WERI-Rb-1 (cell line): ENCODE data around the gene GSE1.

Source experiments
- DNase-seq: peaks from one replicate; pipeline ENCODE4 v3.0.0-alpha.2; 2020
- H3K27ac ChIP-seq: fragments of 250-450 bp; sonication (Bioruptor Pico); 2 replicates; pipeline ENCODE4 v1.5.1; 2020; ENCODE audit warnings: mild to moderate bottlenecking, moderate library complexity
- H3K27me3 ChIP-seq: fragments of 250-450 bp; sonication (Bioruptor Pico); 2 replicates; pipeline ENCODE4 v1.5.1; 2021; ENCODE audit warnings: mild to moderate bottlenecking, low read depth, moderate library complexity; ENCODE audit not compliant: insufficient read depth, severe bottlenecking
- H3K36me3 ChIP-seq: fragments of 250-450 bp; sonication (Bioruptor Pico); 2 replicates; pipeline ENCODE4 v1.5.1; 2020; ENCODE audit warnings: mild to moderate bottlenecking, moderate library complexity
- H3K4me3 ChIP-seq: 2 replicates; pipeline ENCODE4 v1.5.1; 2011; ENCODE audit warnings: low read depth, mild to moderate bottlenecking, control low read depth, low read length
- H3K9me3 ChIP-seq: fragments of 250-450 bp; sonication (Bioruptor Pico); 2 replicates; pipeline ENCODE4 v1.5.1; 2021; ENCODE audit warnings: mild to moderate bottlenecking, moderate library complexity; ENCODE audit not compliant: severe bottlenecking
- TF ChIP-seq, protein P1 (sequence below): IDR thresholded peaks from 2 replicates; pipeline ENCODE4 v1.5.1; 2011; ENCODE audit warnings: low read depth, mild to moderate bottlenecking, control low read depth, inconsistent platforms, low read length

Gene GSE1

DNA sequence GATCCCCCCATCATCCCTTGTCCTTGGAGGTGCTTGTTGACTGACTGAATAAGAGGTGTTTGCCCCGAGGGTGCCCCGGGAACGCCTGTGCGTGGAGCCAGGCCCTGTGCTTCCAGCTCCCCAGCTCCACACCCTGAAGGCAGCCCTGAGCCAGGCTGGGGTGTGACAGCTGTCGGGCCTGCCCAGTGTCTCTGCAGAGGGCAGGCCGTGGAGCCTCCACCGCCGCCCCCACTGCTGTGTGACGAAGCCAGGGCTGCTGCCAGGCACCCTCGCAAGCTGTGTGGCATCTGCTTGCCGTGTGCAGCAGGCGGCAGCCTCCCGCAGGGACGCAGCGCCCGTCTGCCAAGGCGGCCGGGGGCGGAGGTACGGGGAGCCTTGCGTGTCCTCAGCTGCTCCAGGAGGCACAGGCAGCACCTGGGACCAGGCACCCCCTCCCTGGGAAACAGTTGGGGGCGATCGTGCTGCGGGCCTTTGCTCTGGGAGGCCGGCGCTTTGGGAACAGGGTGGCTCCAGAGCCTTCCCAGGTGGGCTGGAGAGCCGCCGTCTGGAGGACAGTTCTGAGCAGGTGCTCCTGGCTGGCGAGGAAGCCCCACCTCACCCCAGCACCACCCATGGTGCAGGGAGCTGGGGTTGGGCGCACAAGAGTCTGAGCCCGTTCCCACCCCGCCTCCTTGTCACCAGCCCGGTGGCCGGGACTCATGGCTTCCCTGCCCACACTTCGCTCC lies 26.6 kb downstream of the GSE1 start:
- TF ChIP-seq, protein P1, sequence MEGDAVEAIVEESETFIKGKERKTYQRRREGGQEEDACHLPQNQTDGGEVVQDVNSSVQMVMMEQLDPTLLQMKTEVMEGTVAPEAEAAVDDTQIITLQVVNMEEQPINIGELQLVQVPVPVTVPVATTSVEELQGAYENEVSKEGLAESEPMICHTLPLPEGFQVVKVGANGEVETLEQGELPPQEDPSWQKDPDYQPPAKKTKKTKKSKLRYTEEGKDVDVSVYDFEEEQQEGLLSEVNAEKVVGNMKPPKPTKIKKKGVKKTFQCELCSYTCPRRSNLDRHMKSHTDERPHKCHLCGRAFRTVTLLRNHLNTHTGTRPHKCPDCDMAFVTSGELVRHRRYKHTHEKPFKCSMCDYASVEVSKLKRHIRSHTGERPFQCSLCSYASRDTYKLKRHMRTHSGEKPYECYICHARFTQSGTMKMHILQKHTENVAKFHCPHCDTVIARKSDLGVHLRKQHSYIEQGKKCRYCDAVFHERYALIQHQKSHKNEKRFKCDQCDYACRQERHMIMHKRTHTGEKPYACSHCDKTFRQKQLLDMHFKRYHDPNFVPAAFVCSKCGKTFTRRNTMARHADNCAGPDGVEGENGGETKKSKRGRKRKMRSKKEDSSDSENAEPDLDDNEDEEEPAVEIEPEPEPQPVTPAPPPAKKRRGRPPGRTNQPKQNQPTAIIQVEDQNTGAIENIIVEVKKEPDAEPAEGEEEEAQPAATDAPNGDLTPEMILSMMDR = no peak
- Histone ChIP-seq H3K27ac (peak overlapping the region; percentile 24; the same call in 1 of the 2 replicates), H3K27me3 (no peaks in the 10 kb centered on the region), H3K9me3 (no peaks in the 10 kb centered on the region), H3K36me3 (peaks cover 46% of the 10 kb centered on the region), H3K4me3 (no peak overlapping the region)
- no peak for DNase-seq

DNA sequence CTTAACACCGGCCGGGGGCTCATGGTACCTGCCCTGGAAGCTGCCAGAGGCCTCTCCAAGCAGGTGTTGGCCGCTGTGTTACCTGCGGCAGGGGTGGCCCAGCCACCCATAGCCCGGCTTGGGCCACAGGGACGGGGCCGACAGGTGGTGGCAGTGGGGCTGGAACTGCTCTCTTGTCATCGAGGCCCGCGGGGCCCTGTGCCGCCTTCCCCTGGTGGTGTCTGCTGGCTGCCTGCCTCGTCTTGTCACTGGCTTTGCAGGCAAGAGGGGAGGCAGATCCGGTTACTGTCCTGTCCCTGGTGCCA lies 27.1 kb downstream of the GSE1 start:
- Histone ChIP-seq H3K27me3 (no peaks in the 10 kb centered on the region), H3K36me3 (peaks cover 43% of the 10 kb centered on the region), H3K27ac (peak overlapping the region; percentile 18; the same call in 1 of the 2 replicates), H3K9me3 (no peaks in the 10 kb centered on the region), H3K4me3 (no peak overlapping the region)
- no peak for DNase-seq
- TF ChIP-seq, protein P1 = no peak

- Histone ChIP-seq H3K27ac (peak overlapping the region; percentile 18; the same call in 1 of the 2 replicates), H3K36me3 (peaks cover 39% of the 10 kb centered on the region), H3K27me3 (no peaks in the 10 kb centered on the region), H3K9me3 (no peaks in the 10 kb centered on the region), H3K4me3 (no peak overlapping the region)
- TF ChIP-seq, protein P1 = no peak
- no peak for DNase-seq
Measured at GRCh38 chr16:85640585-85640984, 27.5 kb downstream of the GSE1 start.

GRCh38 chr16:85641305-85641704 lies 28.2 kb downstream of the GSE1 start:
- H3K27me3 ChIP-seq = no peaks in the 10 kb centered on the region
- H3K4me3 ChIP-seq = no peak overlapping the region
- peaks cover 33% of the 10 kb centered on the region for H3K36me3 ChIP-seq
- no peak overlapping the region for H3K27ac ChIP-seq
- TF ChIP-seq, protein P1 = no peak
- no peak for DNase-seq
- H3K9me3 ChIP-seq = no peaks in the 10 kb centered on the region

DNA sequence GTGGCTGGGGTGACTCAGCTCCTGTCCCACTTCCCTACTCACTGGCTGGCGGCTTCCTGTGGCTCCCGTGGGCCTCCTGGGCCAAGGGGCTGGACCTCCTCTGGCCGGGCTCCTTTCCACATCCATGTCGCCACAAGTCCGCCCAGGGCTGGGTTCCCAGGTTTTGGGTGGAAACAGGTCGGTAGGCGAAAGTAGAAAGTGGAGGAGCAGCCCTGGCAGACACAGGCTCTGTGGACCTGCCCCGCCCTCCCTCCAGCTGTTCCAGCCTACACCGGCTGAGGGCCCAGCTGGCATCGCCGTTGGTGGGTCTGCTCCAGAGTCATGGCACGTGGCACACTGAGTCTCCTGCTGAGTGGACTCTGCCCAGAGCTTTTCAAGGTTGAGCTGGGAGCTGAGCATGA lies 28.7 kb downstream of the GSE1 start:
- no peak overlapping the region for H3K4me3 ChIP-seq
- peaks cover 34% of the 10 kb centered on the region for H3K36me3 ChIP-seq
- no peak overlapping the region for H3K27ac ChIP-seq
- H3K27me3 ChIP-seq = no peaks in the 10 kb centered on the region
- DNase-seq = no peak
- TF ChIP-seq, protein P1 = no peak
- H3K9me3 ChIP-seq = no peaks in the 10 kb centered on the region
